Subcutaneous abdominal adipose tissue (tissue), 5 donors: ENCODE measurements around the gene AKAP5.
A peak's percentile ranks its signal among the peaks of the same experiment; 100 is the strongest.

Experiments
- H3K27ac ChIP-seq: one replicate; pipeline ENCODE4 v1.7.0; 2013; ENCODE audit warnings: low read depth, mild to moderate bottlenecking, inconsistent platforms, low read length, moderate library complexity
- H3K27me3 ChIP-seq, 5 donors: one replicate each; pipeline ENCODE4 v1.7.0; 2013; ENCODE audit warnings: low read length in 5 of 5, inconsistent platforms in 1 of 5; ENCODE audit not compliant: control insufficient read depth in 5 of 5, insufficient read depth in 4 of 5
- H3K36me3 ChIP-seq, 5 donors: one replicate each; pipeline ENCODE4 v1.7.0; 2013; ENCODE audit warnings: low read length in 5 of 5; ENCODE audit not compliant: control insufficient read depth in 5 of 5, insufficient read depth in 5 of 5
- H3K4me1 ChIP-seq, 5 donors: one replicate each; pipeline ENCODE4 v1.7.0; 2013; ENCODE audit warnings: low read length in 5 of 5, mild to moderate bottlenecking in 3 of 5, moderate library complexity in 1 of 5; ENCODE audit not compliant: control insufficient read depth in 5 of 5, insufficient read depth in 5 of 5
- H3K4me3 ChIP-seq, 5 donors: one replicate each; pipeline ENCODE4 v1.7.0; 2013; ENCODE audit warnings: low read length in 5 of 5, low read depth in 1 of 5
- H3K9ac ChIP-seq, 5 donors: one replicate each; pipeline ENCODE4 v1.7.0; 2013; ENCODE audit warnings: low read length in 5 of 5, mild to moderate bottlenecking in 4 of 5, moderate library complexity in 3 of 5
- H3K9me3 ChIP-seq, 5 donors: one replicate each; pipeline ENCODE4 v1.7.0; 2013; ENCODE audit warnings: low read length in 5 of 5; ENCODE audit not compliant: control insufficient read depth in 5 of 5
- donor health status: healthy.
- donor health status: healthy.
- donor health status: healthy.
- donor health status: healthy.
- donor health status: healthy.

The AKAP5 gene

DNA sequence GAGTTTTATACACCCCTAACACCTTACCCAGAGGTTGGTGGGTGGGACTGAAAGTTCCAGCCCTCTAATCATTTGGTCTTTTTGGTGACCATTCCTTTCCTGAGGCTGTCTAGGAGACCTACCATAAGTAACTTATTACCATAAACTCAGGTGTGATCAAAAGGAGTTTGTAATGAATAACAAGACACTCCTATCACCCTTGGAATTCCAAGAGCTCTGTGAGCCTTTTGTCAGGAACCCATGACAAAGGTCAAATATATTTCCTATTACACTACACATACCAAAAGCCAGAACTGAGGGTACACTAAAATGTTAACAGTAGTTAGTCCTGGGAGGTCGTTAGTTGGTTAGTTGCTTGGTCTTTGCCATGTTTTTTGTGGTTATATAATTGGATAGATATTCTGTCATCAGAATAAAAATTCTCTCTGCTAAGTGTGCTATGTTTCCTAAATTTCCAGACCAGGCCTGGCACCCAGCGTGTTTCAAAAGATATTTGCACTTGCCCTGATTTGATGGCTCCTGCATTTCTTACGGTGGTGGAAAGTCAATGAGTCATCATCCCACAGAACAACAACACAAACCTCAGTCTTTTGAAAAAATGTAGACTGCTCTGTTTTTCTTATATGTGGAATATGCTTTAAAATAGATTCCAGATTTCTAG lies 27.0 kb upstream of the AKAP5 start:
- peaks cover 0 to 10% (median 7%) of the 10 kb centered on the region in 5 donors for H3K4me1 ChIP-seq
- H3K9me3 ChIP-seq = no peaks in the 10 kb centered on the region
- peaks cover 34 to 82% (median 69%) of the 10 kb centered on the region in 5 donors for H3K36me3 ChIP-seq
- peak overlapping the region in 2 of 5 donors; percentile 6 to 8 for H3K9ac ChIP-seq
- no peak overlapping the region for H3K4me3 ChIP-seq
- H3K27ac ChIP-seq = peak overlapping the region; percentile 65
- H3K27me3 ChIP-seq = no peaks in the 10 kb centered on the region

DNA sequence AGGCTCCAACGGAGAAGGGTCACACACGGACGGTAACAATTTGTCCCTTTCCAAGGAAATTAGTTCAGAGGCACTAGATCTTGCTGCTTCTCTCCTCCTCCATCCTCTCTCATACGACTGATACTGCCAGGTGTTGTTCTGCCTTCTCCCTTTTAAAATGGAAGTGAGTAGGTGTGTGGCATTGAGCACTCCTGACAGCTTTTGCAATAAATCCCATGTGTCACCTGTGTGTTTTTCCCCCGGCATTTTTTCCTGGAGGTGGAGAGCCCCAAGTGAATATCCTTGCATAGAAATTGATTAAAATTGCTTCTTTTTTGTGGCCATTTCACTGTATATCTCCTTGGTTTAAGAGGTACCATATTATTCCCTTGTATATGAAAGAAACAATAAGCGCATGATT lies 26.2 kb upstream of the AKAP5 start:
- H3K27ac ChIP-seq = peak overlapping the region; percentile 65
- H3K27me3 ChIP-seq = no peaks in the 10 kb centered on the region
- H3K9me3 ChIP-seq = no peaks in the 10 kb centered on the region
- H3K4me1 ChIP-seq = peaks cover 0 to 10% (median 7%) of the 10 kb centered on the region in 5 donors
- peak overlapping the region in 1 of 5 donors; percentile 7 for H3K9ac ChIP-seq
- peaks cover 34 to 83% (median 68%) of the 10 kb centered on the region in 5 donors for H3K36me3 ChIP-seq
- H3K4me3 ChIP-seq = no peak overlapping the region

DNA sequence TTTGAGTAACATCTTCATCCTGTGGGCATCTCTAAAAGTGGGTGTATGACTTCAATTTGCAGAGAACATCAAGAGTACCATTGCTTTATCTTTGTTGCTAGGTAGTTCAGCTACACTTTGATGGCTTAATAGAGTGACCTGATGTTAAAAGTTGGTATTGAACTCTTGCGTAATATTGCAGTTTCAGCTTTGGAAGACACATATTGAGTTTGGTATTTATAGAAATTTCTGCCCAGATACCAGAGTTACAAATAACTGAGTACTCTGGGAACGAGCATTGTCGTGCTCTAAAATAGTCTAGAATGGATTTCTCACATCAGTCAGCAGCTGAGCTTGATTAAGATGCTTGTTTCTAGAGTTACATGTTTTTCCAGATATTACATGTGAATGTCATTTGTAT lies 24.8 kb upstream of the AKAP5 start:
- no peak overlapping the region for H3K9ac ChIP-seq
- no peak overlapping the region for H3K27ac ChIP-seq
- peaks cover 26 to 86% (median 68%) of the 10 kb centered on the region in 5 donors for H3K36me3 ChIP-seq
- H3K9me3 ChIP-seq = no peaks in the 10 kb centered on the region
- H3K27me3 ChIP-seq = no peaks in the 10 kb centered on the region
- H3K4me1 ChIP-seq = peaks cover 0 to 10% (median 7%) of the 10 kb centered on the region in 5 donors
- no peak overlapping the region for H3K4me3 ChIP-seq

DNA sequence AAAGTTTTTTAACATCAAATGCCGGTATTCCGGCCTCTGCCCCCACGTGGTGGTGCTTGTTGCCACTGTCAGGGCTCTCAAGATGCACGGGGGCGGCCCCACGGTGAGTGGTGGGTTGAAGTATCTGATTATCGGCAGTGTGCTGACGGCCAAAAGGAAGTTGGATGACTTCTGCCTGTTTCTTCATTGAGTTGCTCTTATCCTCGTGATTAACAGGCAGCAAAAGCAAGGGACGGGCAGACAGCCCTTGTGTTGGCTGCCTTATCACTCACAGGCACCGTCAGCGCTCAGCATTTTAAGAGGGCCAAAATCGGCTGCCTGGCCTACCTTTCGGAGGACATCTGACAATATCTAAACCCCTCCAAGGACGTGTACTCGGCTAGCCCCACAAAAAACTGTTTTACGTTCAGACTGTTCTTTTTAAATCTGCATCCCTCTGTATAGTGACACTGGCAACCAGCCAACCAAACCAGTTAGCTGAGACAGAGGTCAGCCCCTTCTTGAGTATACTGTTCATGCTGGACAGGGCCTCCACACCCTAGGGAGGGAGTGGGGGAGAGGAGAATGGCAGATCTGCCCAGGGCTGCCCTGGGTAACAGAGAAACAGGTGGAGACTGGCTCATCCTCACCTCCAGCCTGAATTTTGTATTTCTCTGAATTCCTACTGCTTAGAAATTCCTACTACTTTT lies 22.9 kb upstream of the AKAP5 start:
- Histone ChIP-seq H3K4me1 (peaks cover 0 to 10% (median 7%) of the 10 kb centered on the region in 5 donors), H3K27me3 (no peaks in the 10 kb centered on the region), H3K27ac (peak overlapping the region; percentile 34), H3K36me3 (peaks cover 13 to 73% (median 61%) of the 10 kb centered on the region in 5 donors), H3K9ac (no peak overlapping the region), H3K9me3 (no peaks in the 10 kb centered on the region), H3K4me3 (no peak overlapping the region)

DNA sequence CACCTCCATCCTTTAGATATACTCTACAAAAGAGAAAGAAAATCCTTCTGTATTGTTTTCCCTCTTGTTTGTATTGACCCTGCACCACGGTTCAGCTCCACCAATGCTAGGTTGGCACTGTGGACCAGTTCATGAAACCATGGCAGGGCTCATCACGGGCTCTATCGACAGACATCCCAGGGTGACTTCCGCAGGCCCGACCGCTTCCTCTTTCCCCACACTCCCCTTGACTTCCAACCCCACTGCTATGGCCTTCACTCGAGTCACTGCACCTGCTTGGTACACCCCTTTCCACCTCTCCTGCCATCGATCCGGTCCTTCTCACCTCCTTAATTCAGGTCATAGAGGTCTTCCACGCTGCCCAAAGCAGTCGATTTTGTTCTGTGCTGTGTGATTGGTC lies 21.2 kb upstream of the AKAP5 start:
- Histone ChIP-seq H3K9ac (no peak overlapping the region), H3K4me1 (peaks cover 0 to 5% (median 0%) of the 10 kb centered on the region in 5 donors), H3K27me3 (no peaks in the 10 kb centered on the region), H3K4me3 (no peak overlapping the region), H3K9me3 (no peaks in the 10 kb centered on the region), H3K36me3 (peaks cover 17 to 75% (median 59%) of the 10 kb centered on the region in 5 donors), H3K27ac (no peak overlapping the region)

DNA sequence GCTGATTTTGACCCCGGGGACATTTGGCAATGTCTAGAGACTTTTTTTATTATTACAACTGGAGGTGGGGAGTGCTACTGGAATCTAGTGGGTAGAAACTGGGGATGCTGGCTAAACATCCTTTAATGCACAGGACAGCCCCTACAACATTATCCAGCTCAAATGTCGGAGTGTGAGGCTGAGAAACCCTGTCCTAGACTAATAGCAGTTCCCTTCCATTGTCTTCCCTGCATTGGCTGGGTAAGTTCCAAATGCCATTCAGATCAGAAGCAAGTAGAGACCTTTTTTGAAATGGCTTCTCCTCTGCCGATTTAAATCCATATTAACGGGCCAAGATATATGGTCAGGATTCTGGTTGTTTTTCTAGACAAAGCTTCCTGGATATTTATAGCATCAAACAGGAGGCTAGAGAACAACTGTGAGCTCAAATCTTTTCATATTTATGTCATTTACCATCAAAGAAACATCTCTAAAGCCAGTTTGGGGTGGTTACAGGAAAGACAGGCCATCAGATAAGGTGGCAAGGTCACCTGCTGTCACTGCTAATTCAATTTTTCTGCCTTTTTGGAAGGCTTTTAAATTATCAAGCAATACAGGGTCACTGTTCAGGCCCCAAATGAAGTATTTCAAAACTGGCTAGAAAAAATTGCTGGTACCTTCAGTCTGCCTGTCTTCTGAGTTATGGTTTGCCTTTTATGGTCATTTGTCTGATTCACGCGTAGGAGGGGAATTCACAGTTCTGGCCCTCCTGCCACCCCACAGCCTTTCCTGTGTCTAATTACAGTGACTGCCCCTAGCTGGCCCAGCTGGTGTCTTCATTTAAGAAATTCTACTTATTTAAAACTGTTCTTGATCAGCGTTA lies 20.1 kb upstream of the AKAP5 start:
- Histone ChIP-seq H3K4me3 (no peak overlapping the region), H3K4me1 (peaks cover 0 to 5% (median 0%) of the 10 kb centered on the region in 5 donors), H3K27me3 (no peaks in the 10 kb centered on the region), H3K36me3 (peaks cover 20 to 79% (median 63%) of the 10 kb centered on the region in 5 donors), H3K27ac (no peak overlapping the region), H3K9me3 (no peaks in the 10 kb centered on the region), H3K9ac (no peak overlapping the region)

DNA sequence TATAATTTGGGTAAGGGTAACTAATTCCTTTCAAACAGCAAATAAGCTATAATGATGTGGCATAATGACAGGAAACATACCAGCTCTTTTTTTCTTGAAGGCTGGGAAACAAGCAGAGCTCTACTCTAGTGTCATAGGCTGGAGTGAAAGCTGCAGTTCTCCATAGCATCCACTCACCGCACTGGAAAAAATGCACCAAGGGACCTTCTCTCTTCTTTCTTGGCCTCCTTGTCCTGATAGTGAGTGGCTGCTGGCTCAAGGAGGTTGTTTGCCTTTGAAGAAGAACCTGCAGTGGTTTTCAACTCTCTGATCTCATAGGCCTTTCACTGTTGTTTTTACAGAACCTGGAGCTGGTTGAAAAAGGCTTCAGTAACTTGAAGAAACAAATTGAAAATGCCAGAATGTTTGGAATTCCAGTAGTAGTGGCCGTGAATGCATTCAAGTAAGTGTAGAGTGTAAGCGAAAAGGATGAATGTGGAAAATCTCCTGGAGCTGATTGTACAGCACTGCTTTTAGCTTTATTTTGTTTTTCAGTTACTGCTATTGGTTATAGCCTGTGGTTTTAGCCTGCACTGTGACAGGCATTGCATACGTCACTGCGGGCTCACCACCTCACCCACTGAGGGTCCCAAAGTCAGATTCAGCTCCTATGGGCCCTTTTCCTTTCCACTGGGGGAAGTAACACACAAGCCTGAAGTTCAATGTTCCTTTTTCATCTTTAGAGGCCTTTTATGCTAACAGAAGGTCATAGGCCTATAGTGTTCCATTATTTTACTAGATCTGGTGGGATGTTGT lies 17.2 kb upstream of the AKAP5 start:
- Histone ChIP-seq H3K27me3 (no peaks in the 10 kb centered on the region), H3K4me1 (peaks cover 0 to 5% (median 0%) of the 10 kb centered on the region in 5 donors), H3K27ac (no peak overlapping the region), H3K36me3 (peaks cover 26 to 76% (median 59%) of the 10 kb centered on the region in 5 donors), H3K4me3 (no peak overlapping the region), H3K9ac (no peak overlapping the region), H3K9me3 (no peaks in the 10 kb centered on the region)

DNA sequence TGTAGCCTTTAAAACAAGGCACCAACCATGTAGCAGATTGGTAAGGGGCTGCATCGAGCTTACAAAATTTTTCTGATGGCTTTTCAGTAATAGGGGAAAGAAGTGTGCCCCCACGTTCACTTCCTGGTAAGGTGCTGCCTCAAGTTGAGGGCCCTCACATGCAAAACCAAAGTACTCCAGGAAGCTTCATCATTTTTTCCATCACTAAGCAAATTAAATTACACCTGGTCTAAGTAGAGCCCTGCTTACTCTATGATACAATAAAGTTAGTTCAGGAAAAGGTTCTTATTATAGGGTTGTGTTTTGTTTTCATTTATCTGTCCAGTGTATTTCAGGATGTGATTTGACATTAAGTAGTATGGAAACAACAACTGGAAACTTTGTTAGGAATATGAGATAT lies 15.0 kb upstream of the AKAP5 start:
- Histone ChIP-seq H3K9ac (no peak overlapping the region), H3K4me3 (no peak overlapping the region), H3K36me3 (peaks cover 37 to 75% (median 56%) of the 10 kb centered on the region in 5 donors), H3K27me3 (no peaks in the 10 kb centered on the region), H3K27ac (no peak overlapping the region), H3K4me1 (peaks cover 0 to 6% (median 1%) of the 10 kb centered on the region in 5 donors), H3K9me3 (no peaks in the 10 kb centered on the region)

DNA sequence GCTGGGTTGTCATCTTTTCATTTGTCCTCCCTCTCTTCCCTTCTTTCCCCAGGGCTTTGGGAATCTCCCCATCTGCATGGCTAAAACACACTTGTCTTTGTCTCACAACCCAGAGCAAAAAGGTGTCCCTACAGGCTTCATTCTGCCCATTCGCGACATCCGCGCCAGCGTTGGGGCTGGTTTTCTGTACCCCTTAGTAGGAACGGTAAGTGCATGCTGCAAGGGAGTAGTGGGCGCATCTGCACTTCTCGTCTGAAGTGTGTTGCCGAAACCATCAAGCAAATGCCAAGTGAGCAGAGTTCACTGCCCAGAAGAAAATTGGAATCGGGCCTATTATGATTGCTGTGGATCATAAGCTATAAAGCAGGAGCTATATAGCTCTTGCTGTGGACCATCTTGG lies 10.6 kb upstream of the AKAP5 start:
- H3K4me3 ChIP-seq = no peak overlapping the region
- H3K27me3 ChIP-seq = no peaks in the 10 kb centered on the region
- no peak overlapping the region for H3K9ac ChIP-seq
- no peaks in the 10 kb centered on the region for H3K9me3 ChIP-seq
- no peak overlapping the region for H3K27ac ChIP-seq
- peaks cover 0 to 22% (median 0%) of the 10 kb centered on the region in 5 donors for H3K4me1 ChIP-seq
- peaks cover 45 to 76% (median 59%) of the 10 kb centered on the region in 5 donors for H3K36me3 ChIP-seq
